Rectal smooth muscle tissue (tissue), 1 donor: ENCODE measurements around the gene NLRP5.
A peak's percentile ranks its signal among the peaks of the same experiment; 100 is the strongest.
"Not testable (repeated sequence)": the region's sequence is repeated elsewhere in the genome, so short reads cannot be mapped to it uniquely, and the experiment has no call there.

Experiments used
- H3K27ac ChIP-seq: one replicate; pipeline ENCODE4 v1.7.0; 2013; ENCODE audit warnings: low read depth, low read length, inconsistent platforms
- H3K27me3 ChIP-seq: one replicate; pipeline ENCODE4 v1.7.0; 2013; ENCODE audit warnings: low read length; ENCODE audit not compliant: control insufficient read depth, insufficient read depth
- H3K36me3 ChIP-seq: one replicate; pipeline ENCODE4 v1.7.0; 2013; ENCODE audit warnings: low read length; ENCODE audit not compliant: control insufficient read depth, insufficient read depth
- H3K4me1 ChIP-seq: one replicate; pipeline ENCODE4 v1.7.0; 2013; ENCODE audit warnings: low read length; ENCODE audit not compliant: control insufficient read depth, insufficient read depth
- H3K4me3 ChIP-seq: one replicate; pipeline ENCODE4 v1.7.0; 2013; ENCODE audit warnings: low read length
- H3K9ac ChIP-seq: one replicate; pipeline ENCODE4 v1.7.0; 2013; ENCODE audit warnings: low read length

Gene NLRP5

DNA sequence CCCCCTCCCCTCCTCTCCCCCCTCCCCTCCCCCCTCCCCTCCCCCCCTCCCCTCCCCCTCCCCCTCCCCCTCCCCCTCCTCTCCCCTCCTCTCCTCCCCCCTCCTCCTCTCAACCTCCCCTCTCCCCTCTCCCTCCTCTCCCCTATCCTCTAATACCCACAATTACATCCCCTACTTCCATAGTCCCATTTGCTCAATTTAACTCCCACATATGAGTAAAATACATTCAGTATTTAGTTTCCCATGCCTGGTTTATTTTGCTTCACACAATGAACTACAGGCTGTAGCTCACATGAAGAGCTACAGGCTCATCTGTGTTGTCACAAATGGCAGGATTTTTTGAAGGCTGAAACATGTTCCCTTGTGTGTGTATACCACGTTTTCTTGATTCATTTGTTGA lies 6.9 kb downstream of the NLRP5 start:
- Histone ChIP-seq H3K27ac (no peak overlapping the region), H3K4me1 (no peaks in the 10 kb centered on the region), H3K36me3 (no peaks in the 10 kb centered on the region), H3K4me3 (no peak overlapping the region), H3K9ac (no peak overlapping the region), H3K27me3 (no peaks in the 10 kb centered on the region)

GRCh38 chr19:56014765-56015164 lies 28.2 kb downstream of the NLRP5 start:
- Histone ChIP-seq H3K9ac (no peak overlapping the region), H3K4me3 (no peak overlapping the region), H3K27ac (no peak overlapping the region), H3K36me3 (no peaks in the 10 kb centered on the region), H3K4me1 (no peaks in the 10 kb centered on the region), H3K27me3 (no peaks in the 10 kb centered on the region)

DNA sequence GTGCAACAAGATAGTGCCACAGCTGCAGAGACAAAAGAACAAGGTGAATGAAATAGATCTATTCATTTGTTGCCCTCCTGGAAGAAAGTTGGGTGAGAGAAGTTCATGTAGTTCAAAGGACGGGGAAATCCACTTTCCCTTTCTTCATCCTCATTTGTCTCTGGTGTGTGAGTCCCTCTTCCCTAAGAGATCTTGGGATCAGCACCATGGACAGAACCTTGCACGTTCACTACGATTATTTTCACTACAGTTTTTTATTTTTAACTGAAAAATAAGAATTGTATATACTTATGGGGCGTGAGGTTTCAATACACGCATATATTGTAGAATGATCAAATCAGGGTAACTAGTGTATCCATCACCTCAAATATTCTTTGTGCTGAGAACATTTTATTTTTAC lies 29.2 kb downstream of the NLRP5 start:
- no peaks in the 10 kb centered on the region for H3K36me3 ChIP-seq
- H3K4me3 ChIP-seq = no peak overlapping the region
- no peaks in the 10 kb centered on the region for H3K27me3 ChIP-seq
- H3K9ac ChIP-seq = no peak overlapping the region
- no peak overlapping the region for H3K27ac ChIP-seq
- no peaks in the 10 kb centered on the region for H3K4me1 ChIP-seq

GRCh38 chr19:56019325-56019724 lies 32.8 kb downstream of the NLRP5 start:
- not testable (repeated sequence) for H3K9ac ChIP-seq, H3K27ac ChIP-seq, H3K4me1 ChIP-seq, H3K4me3 ChIP-seq, H3K27me3 ChIP-seq, H3K36me3 ChIP-seq

GRCh38 chr19:56020355-56020975 lies 33.9 kb downstream of the NLRP5 start:
- H3K4me3 ChIP-seq, H3K27me3 ChIP-seq, H3K27ac ChIP-seq, H3K9ac ChIP-seq, H3K4me1 ChIP-seq, H3K36me3 ChIP-seq: not testable (repeated sequence)

GRCh38 chr19:56026769-56027168 lies 40.2 kb downstream of the NLRP5 start:
- H3K36me3 ChIP-seq = no peaks in the 10 kb centered on the region
- no peak overlapping the region for H3K4me3 ChIP-seq
- H3K4me1 ChIP-seq = no peaks in the 10 kb centered on the region
- no peak overlapping the region for H3K27ac ChIP-seq
- H3K27me3 ChIP-seq = no peaks in the 10 kb centered on the region
- H3K9ac ChIP-seq = no peak overlapping the region

- Histone ChIP-seq H3K4me3 (no peak overlapping the region), H3K4me1 (no peaks in the 10 kb centered on the region), H3K9ac (no peak overlapping the region), H3K27ac (no peak overlapping the region), H3K27me3 (no peaks in the 10 kb centered on the region), H3K36me3 (no peaks in the 10 kb centered on the region)
These were observed 67.0 kb downstream of the NLRP5 start for GRCh38 chr19:56053596-56053995.

- H3K4me3 ChIP-seq = peak overlapping the region; percentile 30
- no peaks in the 10 kb centered on the region for H3K36me3 ChIP-seq
- no peak overlapping the region for H3K9ac ChIP-seq
- no peak overlapping the region for H3K27ac ChIP-seq
- H3K4me1 ChIP-seq = no peaks in the 10 kb centered on the region
- H3K27me3 ChIP-seq = peaks cover 3% of the 10 kb centered on the region
These were observed 79.8 kb downstream of the NLRP5 start for GRCh38 chr19:56066152-56067023.

DNA sequence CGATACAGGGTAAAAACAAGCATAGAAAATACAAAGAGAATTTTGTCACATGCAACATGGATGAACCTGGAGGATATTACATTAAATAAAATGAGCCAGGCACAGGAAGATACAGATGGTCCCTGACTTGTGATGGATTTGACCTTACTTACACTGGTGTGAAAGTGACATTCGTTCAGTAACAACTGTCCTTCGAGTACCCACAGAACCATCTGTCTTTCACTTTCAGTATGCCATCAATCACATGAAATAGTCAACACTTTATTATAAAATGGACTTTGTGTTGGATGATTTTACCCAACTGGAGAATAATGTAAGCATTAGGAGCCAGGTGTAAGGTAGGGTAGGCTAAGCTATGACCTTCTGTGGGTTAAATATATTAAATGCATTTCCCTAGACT lies 83.1 kb downstream of the NLRP5 start:
- Histone ChIP-seq H3K4me3 (no peak overlapping the region), H3K9ac (no peak overlapping the region), H3K27me3 (peaks cover 3% of the 10 kb centered on the region), H3K36me3 (no peaks in the 10 kb centered on the region), H3K4me1 (no peaks in the 10 kb centered on the region), H3K27ac (no peak overlapping the region)

GRCh38 chr19:56071151-56071550 lies 84.6 kb downstream of the NLRP5 start:
- Histone ChIP-seq H3K27me3 (peaks cover 2% of the 10 kb centered on the region), H3K9ac (no peak overlapping the region), H3K4me1 (no peaks in the 10 kb centered on the region), H3K36me3 (no peaks in the 10 kb centered on the region), H3K4me3 (no peak overlapping the region), H3K27ac (no peak overlapping the region)

GRCh38 chr19:56076498-56076897 lies 89.9 kb downstream of the NLRP5 start:
- H3K9ac ChIP-seq = no peak overlapping the region
- H3K4me1 ChIP-seq = peaks cover 3% of the 10 kb centered on the region
- no peak overlapping the region for H3K4me3 ChIP-seq
- H3K27ac ChIP-seq = no peak overlapping the region
- H3K27me3 ChIP-seq = no peaks in the 10 kb centered on the region
- no peaks in the 10 kb centered on the region for H3K36me3 ChIP-seq

GRCh38 chr19:56079609-56080008 lies 93.0 kb downstream of the NLRP5 start:
- Histone ChIP-seq H3K27ac (no peak overlapping the region), H3K27me3 (no peaks in the 10 kb centered on the region), H3K4me3 (no peak overlapping the region)

More at GRCh38 chr19:56079609-56080008, 93.0 kb downstream of the NLRP5 start:
- Histone ChIP-seq H3K36me3 (no peaks in the 10 kb centered on the region), H3K4me1 (peaks cover 3% of the 10 kb centered on the region), H3K9ac (no peak overlapping the region)
